PC-9 (cell line): ENCODE measurements around the gene HSP90AB1.

Experiments used
- CTCF ChIP-seq: fragments of 200-600 bp; sonication (generic); conservative IDR thresholded peaks from 2 replicates; pipeline ENCODE4 v1.6.1; 2017; ENCODE audit warnings: mixed run types, antibody characterized with exemption, mild to moderate bottlenecking, moderate library complexity
- EZH2 ChIP-seq: fragments of 200-600 bp; sonication (generic); IDR thresholded peaks from 2 replicates; pipeline ENCODE4 v1.8.0; 2017; ENCODE audit warnings: antibody characterized with exemption, low read depth

- no peak for TF ChIP-seq CTCF
- TF ChIP-seq EZH2: no peak
Observed at GRCh38 chr6:44300292-44300823, 53.5 kb downstream of the HSP90AB1 start.
